Measurements from ENCODE around the gene LRRC9.

Gene LRRC9

DNA sequence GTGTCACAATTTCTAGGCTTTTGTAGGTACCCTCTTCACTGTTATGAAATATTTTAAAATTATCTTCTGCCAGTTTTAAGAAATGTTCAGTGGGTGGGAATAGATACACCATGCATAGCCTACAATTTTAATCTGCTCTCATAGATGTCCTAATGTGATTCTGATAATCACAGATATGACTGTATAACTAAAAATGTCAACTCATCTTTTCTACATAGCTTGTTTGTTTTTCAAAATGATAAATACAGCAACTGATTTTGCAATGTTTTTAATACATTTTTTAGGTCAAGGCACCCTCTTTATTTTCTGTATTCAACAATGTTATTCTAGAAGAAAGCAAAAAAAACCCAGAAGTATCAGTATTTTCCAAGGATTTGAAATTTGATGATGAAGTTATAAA lies 61.6 kb downstream of the LRRC9 start:
- no peaks in the 10 kb centered on the region for H3K36me3 ChIP-seq (ENCODE audit: insufficient read depth, low read length)
- H3F3A ChIP-seq (ENCODE audit: low read depth): no peaks in the 10 kb centered on the region
- TF ChIP-seq, protein P1, sequence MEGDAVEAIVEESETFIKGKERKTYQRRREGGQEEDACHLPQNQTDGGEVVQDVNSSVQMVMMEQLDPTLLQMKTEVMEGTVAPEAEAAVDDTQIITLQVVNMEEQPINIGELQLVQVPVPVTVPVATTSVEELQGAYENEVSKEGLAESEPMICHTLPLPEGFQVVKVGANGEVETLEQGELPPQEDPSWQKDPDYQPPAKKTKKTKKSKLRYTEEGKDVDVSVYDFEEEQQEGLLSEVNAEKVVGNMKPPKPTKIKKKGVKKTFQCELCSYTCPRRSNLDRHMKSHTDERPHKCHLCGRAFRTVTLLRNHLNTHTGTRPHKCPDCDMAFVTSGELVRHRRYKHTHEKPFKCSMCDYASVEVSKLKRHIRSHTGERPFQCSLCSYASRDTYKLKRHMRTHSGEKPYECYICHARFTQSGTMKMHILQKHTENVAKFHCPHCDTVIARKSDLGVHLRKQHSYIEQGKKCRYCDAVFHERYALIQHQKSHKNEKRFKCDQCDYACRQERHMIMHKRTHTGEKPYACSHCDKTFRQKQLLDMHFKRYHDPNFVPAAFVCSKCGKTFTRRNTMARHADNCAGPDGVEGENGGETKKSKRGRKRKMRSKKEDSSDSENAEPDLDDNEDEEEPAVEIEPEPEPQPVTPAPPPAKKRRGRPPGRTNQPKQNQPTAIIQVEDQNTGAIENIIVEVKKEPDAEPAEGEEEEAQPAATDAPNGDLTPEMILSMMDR (conservative IDR thresholded peaks at IDR 0.05; ENCODE audit: low read length): no peak
- no peak for TF ChIP-seq EZH2phosphoT487 (IDR thresholded peaks at IDR 0.05; ENCODE audit: borderline replicate concordance)
- no peaks in the 10 kb centered on the region for H3K4me1 ChIP-seq (ENCODE audit: insufficient read depth, low read length, poor library complexity, severe bottlenecking)
- no peaks in the 10 kb centered on the region for H3K27me3 ChIP-seq (ENCODE audit: insufficient read depth, low read length, poor library complexity, severe bottlenecking)
- H3K9ac ChIP-seq (ENCODE audit: low read depth, low read length, poor library complexity, severe bottlenecking): no peak overlapping the region
- H3K9me3 ChIP-seq (ENCODE audit: insufficient read depth, low read depth, low read length): no peaks in the 10 kb centered on the region
- H3K79me2 ChIP-seq (ENCODE audit: insufficient read depth, low read length): no peaks in the 10 kb centered on the region
- H3K4me3 ChIP-seq (ENCODE audit: low read length, poor library complexity, severe bottlenecking): no peak overlapping the region
- H3K9me2 ChIP-seq (replicated peaks; ENCODE audit: low read depth, low read length): no peaks in the 10 kb centered on the region
- H2AFZ ChIP-seq (ENCODE audit: low read length): no peak overlapping the region
- no peaks in the 10 kb centered on the region for H4K20me1 ChIP-seq (ENCODE audit: insufficient read depth, low read length, poor library complexity, severe bottlenecking)
- no peak overlapping the region for H3K4me2 ChIP-seq (ENCODE audit: low read depth, low read length, poor library complexity, severe bottlenecking)

DNA sequence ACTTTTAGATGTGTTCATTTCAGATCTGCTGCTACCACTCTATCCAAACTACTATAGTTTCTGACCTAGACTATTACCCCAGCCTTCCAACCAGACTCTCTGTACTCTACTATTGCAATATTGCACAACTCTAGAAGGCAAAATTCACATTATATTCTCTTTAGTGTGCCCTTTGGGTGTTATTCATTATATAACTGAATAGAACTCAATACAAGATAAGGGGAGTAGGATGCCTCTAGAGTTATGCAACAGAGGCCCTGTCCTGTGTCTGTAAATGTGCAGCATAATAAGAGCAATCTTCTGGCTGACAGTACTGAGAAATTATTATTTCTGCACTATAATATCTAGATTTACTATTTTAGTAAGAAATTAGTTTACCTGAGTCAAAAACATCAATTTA lies 63.1 kb downstream of the LRRC9 start:
- Histone ChIP-seq H3K9ac (ENCODE audit: low read depth, low read length, poor library complexity, severe bottlenecking) (no peak overlapping the region), H3F3A (ENCODE audit: low read depth) (no peaks in the 10 kb centered on the region), H3K9me2 (replicated peaks; ENCODE audit: low read depth, low read length) (no peaks in the 10 kb centered on the region), H3K4me3 (ENCODE audit: low read length, poor library complexity, severe bottlenecking) (no peak overlapping the region), H3K79me2 (ENCODE audit: insufficient read depth, low read length) (no peaks in the 10 kb centered on the region), H3K4me1 (ENCODE audit: insufficient read depth, low read length, poor library complexity, severe bottlenecking) (no peaks in the 10 kb centered on the region), H3K4me2 (ENCODE audit: low read depth, low read length, poor library complexity, severe bottlenecking) (no peak overlapping the region), H3K9me3 (ENCODE audit: insufficient read depth, low read depth, low read length) (no peaks in the 10 kb centered on the region), H4K20me1 (ENCODE audit: insufficient read depth, low read length, poor library complexity, severe bottlenecking) (no peaks in the 10 kb centered on the region), H2AFZ (ENCODE audit: low read length) (no peak overlapping the region), H3K36me3 (ENCODE audit: insufficient read depth, low read length) (no peaks in the 10 kb centered on the region), H3K27me3 (ENCODE audit: insufficient read depth, low read length, poor library complexity, severe bottlenecking) (no peaks in the 10 kb centered on the region)
- no peak for TF ChIP-seq EZH2phosphoT487 (IDR thresholded peaks at IDR 0.05; ENCODE audit: borderline replicate concordance)
- TF ChIP-seq, protein P1 (conservative IDR thresholded peaks at IDR 0.05; ENCODE audit: low read length): no peak

DNA sequence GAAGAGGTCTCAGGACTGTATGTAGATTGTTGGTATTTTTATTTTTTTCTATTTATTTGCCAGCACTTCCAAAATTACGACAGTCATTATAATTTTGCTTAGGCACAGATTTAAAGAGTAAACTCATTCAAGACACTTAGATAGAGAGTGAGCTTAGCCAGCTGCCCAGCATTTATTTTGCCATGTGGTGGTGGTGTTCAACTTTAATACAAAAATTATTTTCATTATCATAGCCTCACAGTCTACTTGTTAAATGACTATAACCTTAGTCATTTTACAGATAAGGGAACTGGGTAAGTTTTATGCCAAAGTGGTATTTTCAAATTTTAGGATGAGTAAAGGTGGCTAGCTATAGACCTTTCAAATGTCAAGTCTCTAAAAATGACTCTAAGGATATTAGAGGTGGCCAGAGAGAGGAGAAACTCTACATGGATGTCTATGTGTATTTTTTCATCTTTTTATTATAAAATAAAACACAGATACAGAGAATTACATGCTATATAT lies 66.7 kb downstream of the LRRC9 start:
- no peaks in the 10 kb centered on the region for H3K79me2 ChIP-seq (ENCODE audit: insufficient read depth, low read length)
- H3K4me2 ChIP-seq (ENCODE audit: low read depth, low read length, poor library complexity, severe bottlenecking): no peak overlapping the region
- no peak overlapping the region for H2AFZ ChIP-seq (ENCODE audit: low read length)
- no peaks in the 10 kb centered on the region for H3K9me3 ChIP-seq (ENCODE audit: insufficient read depth, low read depth, low read length)
- no peak overlapping the region for H3K9ac ChIP-seq (ENCODE audit: low read depth, low read length, poor library complexity, severe bottlenecking)
- no peaks in the 10 kb centered on the region for H3K4me1 ChIP-seq (ENCODE audit: insufficient read depth, low read length, poor library complexity, severe bottlenecking)
- no peaks in the 10 kb centered on the region for H3K9me2 ChIP-seq (replicated peaks; ENCODE audit: low read depth, low read length)
- TF ChIP-seq EZH2phosphoT487 (IDR thresholded peaks at IDR 0.05; ENCODE audit: borderline replicate concordance): no peak
- no peaks in the 10 kb centered on the region for H3F3A ChIP-seq (ENCODE audit: low read depth)
- H3K27me3 ChIP-seq (ENCODE audit: insufficient read depth, low read length, poor library complexity, severe bottlenecking): no peaks in the 10 kb centered on the region
- H3K36me3 ChIP-seq (ENCODE audit: insufficient read depth, low read length): no peaks in the 10 kb centered on the region
- H3K4me3 ChIP-seq (ENCODE audit: low read length, poor library complexity, severe bottlenecking): no peak overlapping the region
- no peaks in the 10 kb centered on the region for H4K20me1 ChIP-seq (ENCODE audit: insufficient read depth, low read length, poor library complexity, severe bottlenecking)

DNA sequence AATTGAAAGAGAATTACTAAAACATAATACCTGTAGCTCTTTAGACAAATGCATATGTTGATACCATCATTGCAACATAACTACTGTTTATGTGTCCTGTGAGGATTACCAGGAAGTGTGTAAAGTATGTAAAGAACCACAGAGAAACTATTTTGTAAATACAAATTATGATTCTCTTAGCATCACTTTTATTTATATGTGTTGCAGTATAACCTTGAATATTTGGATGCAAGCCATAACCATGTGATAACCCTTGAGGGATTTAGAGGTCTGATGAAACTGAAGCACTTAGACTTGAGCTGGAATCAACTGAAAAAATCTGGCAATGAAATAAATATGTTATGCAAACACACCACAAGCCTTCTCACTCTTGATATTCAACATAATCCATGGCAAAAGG lies 77.5 kb downstream of the LRRC9 start:
- Histone ChIP-seq H3K27me3 (ENCODE audit: insufficient read depth, low read length, poor library complexity, severe bottlenecking) (no peaks in the 10 kb centered on the region), H3F3A (ENCODE audit: low read depth) (no peaks in the 10 kb centered on the region), H3K36me3 (ENCODE audit: insufficient read depth, low read length) (no peaks in the 10 kb centered on the region), H3K4me1 (ENCODE audit: insufficient read depth, low read length, poor library complexity, severe bottlenecking) (no peaks in the 10 kb centered on the region), H3K9ac (ENCODE audit: low read depth, low read length, poor library complexity, severe bottlenecking) (no peak overlapping the region), H3K9me2 (replicated peaks; ENCODE audit: low read depth, low read length) (no peaks in the 10 kb centered on the region), H3K4me3 (ENCODE audit: low read length, poor library complexity, severe bottlenecking) (no peak overlapping the region), H2AFZ (ENCODE audit: low read length) (no peak overlapping the region), H3K4me2 (ENCODE audit: low read depth, low read length, poor library complexity, severe bottlenecking) (no peak overlapping the region), H3K9me3 (ENCODE audit: insufficient read depth, low read depth, low read length) (no peaks in the 10 kb centered on the region), H4K20me1 (ENCODE audit: insufficient read depth, low read length, poor library complexity, severe bottlenecking) (no peaks in the 10 kb centered on the region), H3K79me2 (ENCODE audit: insufficient read depth, low read length) (no peaks in the 10 kb centered on the region)
- TF ChIP-seq, protein P1 (conservative IDR thresholded peaks at IDR 0.05; ENCODE audit: low read length): no peak
- TF ChIP-seq EZH2phosphoT487 (IDR thresholded peaks at IDR 0.05; ENCODE audit: borderline replicate concordance): no peak
